BJ (cell line): ENCODE data around the gene MADD. TPM values are rescaled to one million over a fixed set of nuclear protein-coding genes. Genes with fewer than 3 reads are reported as not detected.

Source experiments
- CTCF ChIA-PET: fragments of 350-600 bp; formaldehyde crosslinking; extraction: SDS; loops from one replicate; lab custom pipeline; 2021; ENCODE audit warnings: antibody characterized with exemption, inconsistent platforms; lab: Yijun Ruan, JAX
- POLR2A ChIA-PET: fragments of 300-600 bp; sonication (Branson Sonifier 250); formaldehyde crosslinking; extraction: SDS; loops from one replicate; lab custom pipeline; 2021; ENCODE audit warnings: antibody characterized with exemption; lab: Charles Lee
- DNase-seq: peaks from one replicate; pipeline ENCODE4 v3.0.0-alpha.2; 2011; ENCODE audit warnings: low read depth
- H3K27me3 ChIP-seq: 2 replicates; pipeline ENCODE4 v1.6.0; 2011; ENCODE audit warnings: low read length; ENCODE audit not compliant: control insufficient read depth, insufficient read depth
- H3K36me3 ChIP-seq: 2 replicates; pipeline ENCODE4 v1.5.1; 2011; ENCODE audit warnings: low read length; ENCODE audit not compliant: control insufficient read depth, insufficient read depth
- H3K4me3 ChIP-seq: 2 replicates; pipeline ENCODE4 v1.5.1; 2011; ENCODE audit warnings: low read depth, mild to moderate bottlenecking, control low read depth, low read length
- CTCF ChIP-seq: IDR thresholded peaks from 2 replicates; pipeline ENCODE4 v1.5.1; 2011; ENCODE audit warnings: low read depth, mild to moderate bottlenecking, control low read depth, inconsistent platforms, low read length, moderate library complexity; ENCODE audit not compliant: insufficient read depth
- polyA plus RNA-seq: library from polyadenylated mRNA; depleted of rRNA; stranded (reverse); fragments of >200 nt; gene quantifications from 2 replicates; pipeline ENCODE4 v1.2.3, GENCODE V29; 2011

MADD gene
- polyA plus RNA-seq, 1 experiment, result 19.8 TPM

GRCh38 chr11:47285969-47286770, 16.2 kb downstream of the MADD start:
- DNase-seq, result no peak
- CTCF ChIA-PET, result interaction anchor here (1.2 kb wide), 1 partner anchor 11 kb away, joined by 3 read pairs; no protein-coding TSS in a partner anchor
- Histone ChIP-seq H3K4me3 (no peak overlapping the region), H3K36me3 (peaks cover 56% of the 10 kb centered on the region), H3K27me3 (no peaks in the 10 kb centered on the region)
- POLR2A ChIA-PET, result no interaction called here
- TF ChIP-seq CTCF, result no peak

GRCh38 chr11:47288066-47288465, 18.1 kb downstream of the MADD start:
- no peak for DNase-seq
- CTCF ChIA-PET, result interaction anchor here (1.0 kb wide), 1 partner anchor 9 kb away, joined by 3 read pairs; no protein-coding TSS in a partner anchor
- peaks cover 57% of the 10 kb centered on the region for H3K36me3 ChIP-seq

GRCh38 chr11:47289856-47290255, 19.9 kb downstream of the MADD start:
- ChIA-PET CTCF (no interaction called here), POLR2A (no interaction called here)
- DNase-seq, result no peak
- Histone ChIP-seq H3K27me3 (no peaks in the 10 kb centered on the region), H3K36me3 (peaks cover 47% of the 10 kb centered on the region), H3K4me3 (no peak overlapping the region)
- TF ChIP-seq CTCF, result no peak

More at GRCh38 chr11:47288066-47288465, 18.1 kb downstream of the MADD start:
- POLR2A ChIA-PET, result no interaction called here
- TF ChIP-seq CTCF, result no peak
- no peak overlapping the region for H3K4me3 ChIP-seq
- H3K27me3 ChIP-seq, result no peaks in the 10 kb centered on the region

- H3K4me3 ChIP-seq, result no peak overlapping the region
- ChIA-PET POLR2A (no interaction called here), CTCF (no interaction called here)
- no peak for TF ChIP-seq CTCF
- no peak for DNase-seq
- H3K36me3 ChIP-seq, result peaks cover 26% of the 10 kb centered on the region
- H3K27me3 ChIP-seq, result no peaks in the 10 kb centered on the region
These were observed 25.5 kb downstream of the MADD start for GRCh38 chr11:47295385-47295784.

GRCh38 chr11:47296045-47296444, 26.1 kb downstream of the MADD start:
- Histone ChIP-seq H3K36me3 (peaks cover 26% of the 10 kb centered on the region), H3K27me3 (no peaks in the 10 kb centered on the region), H3K4me3 (no peak overlapping the region)
- POLR2A ChIA-PET, result interaction anchor here (0.6 kb wide), 1 partner anchor 72 kb away, joined by 3 read pairs; no protein-coding TSS in a partner anchor
- no peak for TF ChIP-seq CTCF
- CTCF ChIA-PET, result interaction anchor here (0.6 kb wide), 2 partner anchors 25 to 342 kb away, joined by 3 read pairs; no protein-coding TSS in a partner anchor
- no peak for DNase-seq
